Breast epithelium (tissue), 4 donors: ENCODE results near the gene CCSAP. TPM values are rescaled to one million over a fixed set of nuclear protein-coding genes. Genes with fewer than 3 reads are reported as not detected.

Experiments used
- DNase-seq, 2 donors: peaks; one replicate each; pipeline ENCODE4 v3.0.0-alpha.2; 2019; ENCODE audit warnings: low spot score in 2 of 2
- H3K27ac ChIP-seq, 2 donors: fragments of 200-600 bp; sonication (generic) in 1 of 2; one replicate each; pipeline ENCODE4 v1.5.1; 2016 to 2019; ENCODE audit warnings: mild to moderate bottlenecking in 1 of 2
- H3K27me3 ChIP-seq, 2 donors: fragments of 200-600 bp; sonication (generic) in 1 of 2; one replicate each; pipeline versions ENCODE4 v1.5.1 to v1.6.0; 2017 to 2019; ENCODE audit warnings: control low read depth in 1 of 2, mild to moderate bottlenecking in 1 of 2
- H3K36me3 ChIP-seq: fragments of 200-600 bp; one replicate; pipeline ENCODE4 v1.5.1; 2019
- H3K4me1 ChIP-seq, 2 donors: fragments of 200-600 bp; sonication (generic); one replicate each; pipeline ENCODE4 v1.5.1; 2016 to 2019; ENCODE audit warnings: control low read depth in 1 of 2
- H3K4me3 ChIP-seq, 3 donors: fragments of 200-600 bp; sonication (generic); 1 replicate in 2 of 3; 2 replicates in 1 of 3; pipeline ENCODE4 v1.5.1; 2016 to 2019; ENCODE audit warnings: mild to moderate bottlenecking in 3 of 3, moderate library complexity in 2 of 3
- H3K9me3 ChIP-seq, 2 donors: fragments of 200-600 bp; sonication (generic) in 1 of 2; one replicate each; pipeline ENCODE4 v1.5.1; 2016 to 2019; ENCODE audit warnings: control low read depth in 1 of 2
- CTCF ChIP-seq, 3 donors: fragments of 450-650 bp; IDR thresholded peaks; one replicate each; pipeline ENCODE4 v1.5.1; 2016 to 2017; ENCODE audit warnings: antibody characterized with exemption in 3 of 3, mild to moderate bottlenecking in 3 of 3, moderate library complexity in 3 of 3
- POLR2A ChIP-seq: fragments of 450-650 bp; IDR thresholded peaks from one replicate; pipeline ENCODE4 v1.6.1; 2016; ENCODE audit warnings: antibody characterized with exemption, mild to moderate bottlenecking, moderate library complexity
- POLR2AphosphoS5 ChIP-seq, 3 donors: sonication (generic); formaldehyde crosslinking; IDR thresholded peaks; one replicate each; pipeline ENCODE4 v1.6.1; 2017; ENCODE audit warnings: antibody characterized with exemption in 3 of 3
- intact Hi-C: fragments of 100-400 bp; cut with DNase I; formaldehyde crosslinking; loops from one replicate; pipeline ENCODE4 v1.15.1; 2023; ENCODE audit warnings: low total_unique reads
- total RNA-seq, 3 donors: library from RNA; depleted of rRNA; stranded (reverse); fragments of >200 nt; gene quantifications; one replicate each; pipeline ENCODE4 v1.1.0, GENCODE V29; 2016

The CCSAP gene
- total RNA-seq, 3 donors from 2014 or later: 6.9 to 13.5 (median 7.8) TPM

- Histone ChIP-seq H3K4me3 (no peak overlapping the region), H3K36me3 (peaks cover 3% of the 10 kb centered on the region), H3K9me3 (no peaks in the 10 kb centered on the region), H3K27ac (no peak overlapping the region), H3K4me1 (no peaks in the 10 kb centered on the region), H3K27me3 (no peaks in the 10 kb centered on the region)
- intact Hi-C loops: no loop called here
- no peak for DNase-seq
- TF ChIP-seq POLR2A: no peak
These were observed 42.6 kb downstream of the CCSAP start for GRCh38 chr1:229300099-229300757.

- H3K36me3 ChIP-seq: peaks cover 3% of the 10 kb centered on the region
- H3K4me1 ChIP-seq: no peaks in the 10 kb centered on the region
- no peaks in the 10 kb centered on the region for H3K27me3 ChIP-seq
- intact Hi-C loops: no loop called here
- no peak for TF ChIP-seq POLR2A
- TF ChIP-seq CTCF (IDR thresholded peaks at IDR 0.05): no peak
- no peak for TF ChIP-seq POLR2AphosphoS5 (IDR thresholded peaks at IDR 0.05)
- H3K9me3 ChIP-seq: no peaks in the 10 kb centered on the region
- H3K27ac ChIP-seq: no peak overlapping the region
- DNase-seq: no peak
- H3K4me3 ChIP-seq: no peak overlapping the region
These were observed 43.9 kb downstream of the CCSAP start for GRCh38 chr1:229298887-229299503.

GRCh38 chr1:229298420-229298819 lies 44.4 kb downstream of the CCSAP start:
- Histone ChIP-seq H3K36me3 (peaks cover 3% of the 10 kb centered on the region), H3K27me3 (no peaks in the 10 kb centered on the region), H3K9me3 (no peaks in the 10 kb centered on the region), H3K4me1 (no peaks in the 10 kb centered on the region), H3K27ac (no peak overlapping the region), H3K4me3 (no peak overlapping the region)
- intact Hi-C loops: no loop called here
- DNase-seq: no peak
- TF ChIP-seq POLR2AphosphoS5 (IDR thresholded peaks at IDR 0.05) (no peak), CTCF (IDR thresholded peaks at IDR 0.05) (no peak), POLR2A (no peak)

- Histone ChIP-seq H3K4me3 (no peak overlapping the region), H3K9me3 (no peaks in the 10 kb centered on the region), H3K27ac (no peak overlapping the region), H3K36me3 (peaks cover 3% of the 10 kb centered on the region), H3K27me3 (no peaks in the 10 kb centered on the region), H3K4me1 (no peaks in the 10 kb centered on the region)
- TF ChIP-seq POLR2AphosphoS5 (IDR thresholded peaks at IDR 0.05): no peak
- TF ChIP-seq POLR2A: no peak
- no peak for TF ChIP-seq CTCF (IDR thresholded peaks at IDR 0.05)
- DNase-seq: no peak
- intact Hi-C loops: no loop called here
These were observed 45.1 kb downstream of the CCSAP start for GRCh38 chr1:229297746-229298145.

GRCh38 chr1:229296541-229296941 lies 46.3 kb downstream of the CCSAP start:
- intact Hi-C loops: no loop called here
- DNase-seq: no peak
- Histone ChIP-seq H3K27ac (no peak overlapping the region), H3K9me3 (no peaks in the 10 kb centered on the region), H3K27me3 (no peaks in the 10 kb centered on the region), H3K4me1 (no peaks in the 10 kb centered on the region), H3K4me3 (no peak overlapping the region), H3K36me3 (peaks cover 3% of the 10 kb centered on the region)
- TF ChIP-seq CTCF (IDR thresholded peaks at IDR 0.05) (no peak), POLR2A (no peak), POLR2AphosphoS5 (IDR thresholded peaks at IDR 0.05) (no peak)
